ENCODE results near the gene CA10.

The CA10 gene

DNA sequence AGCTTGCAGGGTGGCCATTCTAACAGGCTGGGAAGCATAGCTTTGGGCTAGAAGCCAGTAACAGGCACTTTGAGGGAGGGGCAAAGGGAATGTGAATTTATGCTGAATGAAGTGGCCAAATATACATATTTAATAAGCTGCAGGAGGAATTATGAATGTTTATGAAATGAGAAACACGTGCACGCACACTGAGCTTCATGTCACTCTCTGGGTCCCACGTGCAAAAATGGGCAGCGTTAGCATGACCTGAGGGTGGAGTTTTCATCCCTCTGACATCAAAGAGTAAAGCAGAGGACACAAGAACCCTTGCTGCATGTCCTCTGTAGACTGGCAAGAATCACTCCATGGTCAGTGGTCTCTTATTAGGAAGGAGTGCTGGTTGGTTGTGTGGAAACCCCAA, 561.2 kb downstream of the CA10 start:
- no peak for FAIRE-seq
- DNase-seq (ENCODE audit: extremely low spot score, insufficient read length, low read depth), result no peak

DNA sequence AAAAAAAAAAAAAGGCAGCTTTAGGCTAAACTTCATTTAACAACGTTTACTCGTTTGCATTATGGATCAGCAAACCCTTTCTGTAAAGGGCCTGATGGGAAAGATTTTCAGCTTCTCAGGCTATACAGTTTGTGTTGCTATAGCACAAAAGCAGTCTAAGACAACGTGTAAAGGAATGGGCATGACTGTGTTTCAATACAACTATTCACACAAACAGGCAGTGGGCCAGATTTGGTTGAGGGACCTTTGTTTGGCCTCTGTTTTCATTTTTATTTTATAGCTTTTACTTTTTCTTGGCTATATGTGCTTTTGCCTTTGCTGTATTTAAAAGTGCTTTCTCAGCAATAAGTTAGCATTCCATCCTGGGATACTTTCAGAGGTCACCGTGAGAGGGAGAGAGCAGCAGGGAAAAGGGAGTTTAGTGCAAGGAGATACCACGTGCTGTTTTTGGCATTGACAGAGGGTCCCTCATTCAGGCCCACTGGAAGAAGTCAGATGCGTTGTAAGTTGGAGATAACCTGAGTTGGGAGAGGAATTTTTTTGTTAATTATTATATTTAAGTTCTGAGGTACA, 562.6 kb downstream of the CA10 start:
- FAIRE-seq, result no peak
- DNase-seq (ENCODE audit: extremely low spot score, insufficient read length, low read depth), result no peak

DNA sequence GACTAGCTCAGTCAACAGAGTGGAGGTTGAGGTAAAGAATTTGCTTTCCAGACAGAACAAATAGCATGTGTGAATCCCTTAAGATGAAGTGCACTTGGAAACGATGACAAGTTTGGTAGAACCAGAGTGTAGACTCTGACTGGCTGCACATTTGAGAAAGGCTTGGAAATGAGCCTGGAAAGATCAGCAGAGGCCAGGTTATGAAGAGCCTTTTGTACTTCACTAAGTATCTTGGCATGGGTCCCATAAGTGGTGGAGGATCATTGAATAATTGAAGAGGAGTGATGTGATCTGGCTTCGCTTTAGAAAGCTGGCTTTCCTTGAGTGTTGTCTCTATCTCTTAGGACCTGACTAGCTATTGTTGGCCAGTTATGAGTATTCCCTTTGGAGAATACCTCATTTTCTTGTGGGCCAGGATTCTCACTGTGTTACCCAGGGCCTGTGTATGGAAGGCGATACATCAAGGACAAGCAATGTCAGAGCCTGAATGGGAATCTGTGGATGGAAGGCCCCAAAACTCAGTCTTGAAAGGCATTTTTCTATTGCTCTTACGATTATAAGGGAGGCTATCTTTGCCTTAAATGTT, 568.4 kb downstream of the CA10 start:
- FAIRE-seq (no peak), DNase-seq (ENCODE audit: extremely low spot score, insufficient read length, low read depth) (no peak)

DNA sequence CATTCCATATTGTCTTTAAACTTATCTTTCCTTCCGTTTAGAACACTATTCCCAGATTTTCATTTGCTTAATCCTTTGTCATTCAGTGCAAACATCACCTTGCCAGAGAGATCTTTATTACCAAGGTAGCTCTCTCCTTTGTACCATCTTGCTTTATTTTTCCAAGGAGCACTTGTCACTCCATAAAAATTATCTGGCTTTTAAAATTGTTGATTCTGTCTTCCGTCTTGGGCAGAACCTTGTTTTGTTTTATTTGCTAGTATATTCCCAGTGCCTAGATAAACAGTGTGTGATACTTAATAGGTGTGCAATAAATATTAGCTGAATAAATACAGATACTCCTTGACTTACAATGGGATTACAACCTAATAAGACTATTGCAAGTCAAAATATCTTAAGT, 570.5 kb downstream of the CA10 start:
- DNase-seq (ENCODE audit: extremely low spot score, insufficient read length, low read depth) (no peak), FAIRE-seq (no peak)

DNA sequence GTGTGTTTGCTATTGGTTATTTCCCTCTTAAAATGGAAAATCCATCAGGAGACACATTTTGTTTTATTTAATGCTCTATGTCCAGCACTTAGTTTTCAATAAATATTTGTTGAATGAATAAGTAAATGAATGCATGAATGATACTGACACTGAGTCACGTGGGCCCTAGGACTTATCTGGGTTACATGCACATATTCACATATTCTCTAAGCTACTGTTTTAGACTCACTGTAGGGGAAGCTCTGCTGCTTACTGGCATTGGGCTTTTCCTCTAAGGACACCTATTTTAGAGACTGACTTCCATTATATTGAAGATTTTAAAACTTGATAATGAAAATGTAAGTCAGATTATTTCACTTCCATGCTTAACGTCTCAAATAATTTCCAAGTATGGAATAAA, 571.0 kb downstream of the CA10 start:
- FAIRE-seq (no peak), DNase-seq (ENCODE audit: extremely low spot score, insufficient read length, low read depth) (no peak)

- FAIRE-seq (no peak), DNase-seq (ENCODE audit: extremely low spot score, insufficient read length, low read depth) (no peak)
Measured at GRCh38 chr17:51585514-51586104, 572.9 kb downstream of the CA10 start.

DNA sequence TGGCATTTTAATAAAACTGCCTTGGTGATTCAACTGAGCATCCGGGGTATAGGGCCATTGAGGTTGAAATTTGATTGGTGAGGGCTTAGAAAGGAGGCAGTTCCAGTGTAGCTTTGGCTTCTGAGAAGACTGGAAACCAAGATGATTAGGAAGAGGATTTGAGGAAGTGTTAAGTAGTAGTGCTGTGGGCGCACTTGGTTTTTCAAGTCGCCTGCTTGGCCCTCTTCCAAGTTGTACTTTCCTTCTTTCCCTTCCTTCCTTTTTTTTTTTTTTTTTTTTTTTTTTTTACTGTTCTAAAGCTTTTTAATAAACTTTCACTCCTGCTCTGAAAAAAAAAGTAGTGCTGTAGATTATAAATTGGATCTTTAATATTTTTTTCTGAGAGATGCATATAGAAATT, 577.6 kb downstream of the CA10 start:
- FAIRE-seq, result no peak
- DNase-seq (ENCODE audit: extremely low spot score, insufficient read length, low read depth), result no peak

Data from GM18507 (cell line).